C4-2B (cell line): ENCODE data around the gene XPNPEP1.

Source experiments
- ZFX ChIP-seq: fragments of 450-650 bp; IDR thresholded peaks from 2 replicates; pipeline ENCODE4 v1.6.1; 2017
- TF ChIP-seq, protein P1 (sequence below): fragments of 450-650 bp; conservative IDR thresholded peaks from 2 replicates; pipeline ENCODE4 v1.5.1; 2017; ENCODE audit warnings: mild to moderate bottlenecking

DNA sequence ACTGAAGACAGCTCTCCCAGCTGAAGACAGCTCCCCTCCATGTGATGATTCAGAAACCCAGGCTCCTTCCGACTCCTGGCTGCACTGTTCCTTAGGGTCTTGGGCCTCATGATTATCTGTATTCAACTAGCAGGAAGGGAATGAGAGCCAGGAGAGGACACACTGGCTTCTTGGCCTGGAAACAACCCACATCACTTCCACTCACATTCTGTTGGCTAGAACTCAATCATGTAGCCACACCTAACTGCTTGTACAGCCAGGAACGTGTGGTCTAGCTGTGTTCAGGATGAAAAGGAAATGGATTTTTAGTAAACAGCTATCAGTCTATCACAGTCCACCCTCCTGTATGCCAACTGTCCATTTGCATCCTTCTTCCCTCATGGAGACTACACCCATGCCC is 30.5 kb upstream of the XPNPEP1 start:
- TF ChIP-seq, protein P1, sequence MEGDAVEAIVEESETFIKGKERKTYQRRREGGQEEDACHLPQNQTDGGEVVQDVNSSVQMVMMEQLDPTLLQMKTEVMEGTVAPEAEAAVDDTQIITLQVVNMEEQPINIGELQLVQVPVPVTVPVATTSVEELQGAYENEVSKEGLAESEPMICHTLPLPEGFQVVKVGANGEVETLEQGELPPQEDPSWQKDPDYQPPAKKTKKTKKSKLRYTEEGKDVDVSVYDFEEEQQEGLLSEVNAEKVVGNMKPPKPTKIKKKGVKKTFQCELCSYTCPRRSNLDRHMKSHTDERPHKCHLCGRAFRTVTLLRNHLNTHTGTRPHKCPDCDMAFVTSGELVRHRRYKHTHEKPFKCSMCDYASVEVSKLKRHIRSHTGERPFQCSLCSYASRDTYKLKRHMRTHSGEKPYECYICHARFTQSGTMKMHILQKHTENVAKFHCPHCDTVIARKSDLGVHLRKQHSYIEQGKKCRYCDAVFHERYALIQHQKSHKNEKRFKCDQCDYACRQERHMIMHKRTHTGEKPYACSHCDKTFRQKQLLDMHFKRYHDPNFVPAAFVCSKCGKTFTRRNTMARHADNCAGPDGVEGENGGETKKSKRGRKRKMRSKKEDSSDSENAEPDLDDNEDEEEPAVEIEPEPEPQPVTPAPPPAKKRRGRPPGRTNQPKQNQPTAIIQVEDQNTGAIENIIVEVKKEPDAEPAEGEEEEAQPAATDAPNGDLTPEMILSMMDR, result no peak
- no peak for TF ChIP-seq ZFX
